Measurements from ENCODE around the gene NTSR1. TPM values are rescaled to one million over a fixed set of nuclear protein-coding genes. Genes with fewer than 3 reads are reported as not detected.

Gene NTSR1
- total and polyA plus RNA-seq, 8 donors, result 0.03 to 3.5 (median 0.12) TPM

DNA sequence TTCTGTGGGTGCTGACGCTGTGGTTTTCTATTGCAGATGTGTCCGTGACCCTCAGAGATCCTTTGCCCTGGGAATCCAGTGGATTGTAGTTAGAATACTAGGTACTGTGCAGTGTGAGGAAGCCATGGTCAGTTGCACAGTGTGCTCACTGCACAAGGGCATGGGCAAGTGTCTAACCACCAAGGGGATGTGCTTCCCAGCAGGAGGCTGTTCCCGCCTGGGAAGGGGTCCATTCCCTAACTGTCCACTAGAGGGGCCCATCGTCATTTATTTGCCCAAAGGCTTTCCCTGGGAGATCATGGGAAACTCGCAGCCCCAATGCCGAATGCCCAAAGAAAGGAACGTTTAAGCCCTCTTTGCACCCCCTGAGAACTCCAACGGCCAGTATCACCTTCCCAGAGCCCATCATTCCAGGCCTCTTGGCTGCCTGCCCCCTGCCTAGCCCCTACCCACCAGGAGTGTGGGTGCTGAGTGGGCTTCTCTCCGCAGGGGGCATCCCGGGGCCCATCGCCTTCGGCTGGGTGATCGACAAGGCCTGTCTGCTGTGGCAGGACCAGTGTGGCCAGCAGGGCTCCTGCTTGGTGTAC, 40.1 kb upstream of the NTSR1 start:
- no peak overlapping the region for H3K4me3 ChIP-seq
- DNase-seq, result peak in 3 of 4 donors; percentile 55 to 78 (median 61)
- no peak overlapping the region for H3K27ac ChIP-seq
- H3K9me3 ChIP-seq, result no peaks in the 10 kb centered on the region
- intact Hi-C loops (cut with DNase I), result loop anchor here in 1 of 2 donors (5.0 kb wide), 1 partner anchor 124 kb away; no protein-coding TSS in a partner anchor
- TF ChIP-seq, protein P1, sequence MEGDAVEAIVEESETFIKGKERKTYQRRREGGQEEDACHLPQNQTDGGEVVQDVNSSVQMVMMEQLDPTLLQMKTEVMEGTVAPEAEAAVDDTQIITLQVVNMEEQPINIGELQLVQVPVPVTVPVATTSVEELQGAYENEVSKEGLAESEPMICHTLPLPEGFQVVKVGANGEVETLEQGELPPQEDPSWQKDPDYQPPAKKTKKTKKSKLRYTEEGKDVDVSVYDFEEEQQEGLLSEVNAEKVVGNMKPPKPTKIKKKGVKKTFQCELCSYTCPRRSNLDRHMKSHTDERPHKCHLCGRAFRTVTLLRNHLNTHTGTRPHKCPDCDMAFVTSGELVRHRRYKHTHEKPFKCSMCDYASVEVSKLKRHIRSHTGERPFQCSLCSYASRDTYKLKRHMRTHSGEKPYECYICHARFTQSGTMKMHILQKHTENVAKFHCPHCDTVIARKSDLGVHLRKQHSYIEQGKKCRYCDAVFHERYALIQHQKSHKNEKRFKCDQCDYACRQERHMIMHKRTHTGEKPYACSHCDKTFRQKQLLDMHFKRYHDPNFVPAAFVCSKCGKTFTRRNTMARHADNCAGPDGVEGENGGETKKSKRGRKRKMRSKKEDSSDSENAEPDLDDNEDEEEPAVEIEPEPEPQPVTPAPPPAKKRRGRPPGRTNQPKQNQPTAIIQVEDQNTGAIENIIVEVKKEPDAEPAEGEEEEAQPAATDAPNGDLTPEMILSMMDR (IDR thresholded peaks at IDR 0.05), result peak; percentile 76 to 86
- ATAC-seq, result peak; percentile 73
- peaks cover 0 to 37% of the 10 kb centered on the region in 2 donors for H3K27me3 ChIP-seq
- H3K4me1 ChIP-seq, result peaks cover 0 to 61% of the 10 kb centered on the region in 2 donors
- H3K36me3 ChIP-seq, result peaks cover 0 to 76% of the 10 kb centered on the region in 2 donors

DNA sequence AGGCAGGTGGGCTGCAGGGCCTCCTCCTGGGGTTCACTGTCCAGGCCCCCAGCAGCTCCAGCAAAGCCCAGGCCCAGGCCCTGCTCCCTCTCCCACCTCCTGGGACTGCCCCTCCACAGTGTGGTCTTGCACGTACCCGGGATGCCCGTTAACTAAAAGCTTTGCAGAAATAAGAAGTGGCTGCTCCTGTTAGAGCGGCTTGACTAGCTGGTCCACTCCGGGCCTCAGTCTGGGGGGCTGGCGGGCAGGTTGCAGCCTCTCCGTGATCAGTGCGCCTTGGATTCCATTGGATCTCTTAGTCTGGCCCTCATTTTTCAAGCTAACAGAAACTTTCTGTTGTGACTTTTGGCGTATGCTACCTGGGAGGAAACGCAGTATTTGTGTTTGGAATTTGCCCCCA, 39.4 kb upstream of the NTSR1 start:
- Histone ChIP-seq H3K27ac (no peak overlapping the region), H3K4me1 (peaks cover 0 to 63% of the 10 kb centered on the region in 2 donors), H3K9me3 (no peaks in the 10 kb centered on the region), H3K4me3 (no peak overlapping the region), H3K36me3 (peaks cover 0 to 69% of the 10 kb centered on the region in 2 donors), H3K27me3 (peaks cover 0 to 41% of the 10 kb centered on the region in 2 donors)
- ATAC-seq (no peak), DNase-seq (peak in 1 of 4 donors; percentile 53)
- TF ChIP-seq, protein P1 (IDR thresholded peaks at IDR 0.05), result no peak
- intact Hi-C loops (cut with DNase I), result loop anchor here in 1 of 2 donors (5.0 kb wide), 1 partner anchor 123 kb away; no protein-coding TSS in a partner anchor

DNA sequence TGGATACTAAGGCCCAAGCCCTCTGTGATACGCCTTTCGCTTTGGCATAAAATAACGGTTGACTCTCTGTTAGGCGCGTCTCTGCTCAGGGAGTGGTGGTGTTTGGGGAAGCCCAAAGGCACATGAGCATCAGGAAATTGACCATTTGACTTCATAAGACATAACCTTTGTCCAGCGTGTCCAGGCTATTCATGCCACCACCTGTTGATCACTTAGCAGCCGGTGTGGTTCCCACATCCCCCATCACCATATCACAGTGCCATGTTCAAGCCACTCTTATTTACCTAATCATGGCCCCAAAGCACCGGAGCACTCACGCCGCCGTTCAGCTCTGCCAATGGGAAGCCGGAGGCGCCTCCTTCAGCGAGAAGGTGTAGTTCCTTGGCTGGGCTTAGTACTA, 38.5 kb upstream of the NTSR1 start:
- no peak for ATAC-seq
- Histone ChIP-seq H3K27me3 (peaks cover 0 to 48% of the 10 kb centered on the region in 2 donors), H3K4me1 (peaks cover 0 to 64% of the 10 kb centered on the region in 2 donors), H3K36me3 (peaks cover 0 to 60% of the 10 kb centered on the region in 2 donors), H3K27ac (no peak overlapping the region), H3K9me3 (no peaks in the 10 kb centered on the region), H3K4me3 (no peak overlapping the region)
- intact Hi-C loops (cut with DNase I), result no loop called here
- no peak for DNase-seq
- TF ChIP-seq, protein P1 (IDR thresholded peaks at IDR 0.05), result no peak

DNA sequence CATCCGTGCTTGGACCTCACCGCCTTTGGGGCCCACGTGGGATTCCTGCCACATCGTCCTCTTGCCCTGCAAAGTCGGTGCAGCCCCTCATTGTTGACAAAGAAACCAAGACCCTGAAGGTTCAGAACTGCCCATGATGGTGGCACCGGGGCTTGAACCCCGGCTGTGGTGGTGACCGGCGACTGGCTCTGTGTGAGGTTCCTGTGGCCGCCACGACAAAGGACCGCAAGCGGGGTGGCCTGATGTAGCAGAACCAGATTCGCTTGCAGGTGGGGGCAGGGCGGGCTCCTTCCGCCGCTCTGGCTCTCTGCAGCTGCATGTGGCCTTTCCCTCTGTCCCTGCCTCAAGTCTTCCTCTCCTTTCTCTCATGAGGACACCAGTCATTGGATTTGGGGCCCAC, 37.6 kb upstream of the NTSR1 start:
- H3K4me1 ChIP-seq, result peaks cover 0 to 67% of the 10 kb centered on the region in 2 donors
- H3K27me3 ChIP-seq, result peaks cover 0 to 49% of the 10 kb centered on the region in 2 donors
- ATAC-seq, result no peak
- H3K4me3 ChIP-seq, result no peak overlapping the region
- no peak for DNase-seq
- H3K27ac ChIP-seq, result peak overlapping the region in 1 of 2 donors; percentile 58
- TF ChIP-seq, protein P1 (IDR thresholded peaks at IDR 0.05), result no peak
- peaks cover 0 to 57% of the 10 kb centered on the region in 2 donors for H3K36me3 ChIP-seq
- no peaks in the 10 kb centered on the region for H3K9me3 ChIP-seq
- intact Hi-C loops (cut with DNase I), result no loop called here

DNA sequence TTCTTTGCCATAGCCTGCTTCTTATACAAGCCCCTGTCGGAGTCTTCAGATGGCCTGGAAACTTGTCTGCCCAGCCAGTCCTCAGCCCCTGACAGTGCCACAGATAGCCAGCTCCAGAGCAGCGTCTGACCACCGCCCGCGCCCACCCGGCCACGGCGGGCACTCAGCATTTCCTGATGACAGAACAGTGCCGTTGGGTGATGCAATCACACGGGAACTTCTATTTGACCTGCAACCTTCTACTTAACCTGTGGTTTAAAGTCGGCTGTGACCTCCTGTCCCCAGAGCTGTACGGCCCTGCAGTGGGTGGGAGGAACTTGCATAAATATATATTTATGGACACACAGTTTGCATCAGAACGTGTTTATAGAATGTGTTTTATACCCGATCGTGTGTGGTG, 36.9 kb upstream of the NTSR1 start:
- intact Hi-C loops (cut with DNase I), result no loop called here
- TF ChIP-seq, protein P1 (IDR thresholded peaks at IDR 0.05), result no peak
- no peak for ATAC-seq
- H3K27ac ChIP-seq, result peak overlapping the region in 1 of 2 donors; percentile 58
- H3K9me3 ChIP-seq, result no peaks in the 10 kb centered on the region
- peaks cover 0 to 51% of the 10 kb centered on the region in 2 donors for H3K36me3 ChIP-seq
- H3K4me3 ChIP-seq, result no peak overlapping the region
- no peak for DNase-seq
- peaks cover 0 to 45% of the 10 kb centered on the region in 2 donors for H3K27me3 ChIP-seq
- peaks cover 0 to 68% of the 10 kb centered on the region in 2 donors for H3K4me1 ChIP-seq
